ENCODE measurements around the gene FARP1. TPM values are rescaled to one million over a fixed set of nuclear protein-coding genes. Genes with fewer than 3 reads are reported as not detected.

FARP1 gene
- total and polyA plus RNA-seq, 2 of the 13 experiments (the other 11 are each of a cell fraction or from before 2014, with no cell fraction given) = 70.6 to 126 TPM

- TF ChIP-seq RFXANK (CRISPR knock-in tag; IDR thresholded peaks at IDR 0.05) = 0 out of 2 replicates have a peak, but pooled peaks have one; percentile 20
- TF ChIP-seq ZSCAN21 (CRISPR knock-in tag; IDR thresholded peaks at IDR 0.05; ENCODE audit: borderline replicate concordance) = no peak
- TF ChIP-seq AKNA (CRISPR knock-in tag; IDR thresholded peaks at IDR 0.05; ENCODE audit: borderline replicate concordance) = no peak
- TF ChIP-seq, protein P1, sequence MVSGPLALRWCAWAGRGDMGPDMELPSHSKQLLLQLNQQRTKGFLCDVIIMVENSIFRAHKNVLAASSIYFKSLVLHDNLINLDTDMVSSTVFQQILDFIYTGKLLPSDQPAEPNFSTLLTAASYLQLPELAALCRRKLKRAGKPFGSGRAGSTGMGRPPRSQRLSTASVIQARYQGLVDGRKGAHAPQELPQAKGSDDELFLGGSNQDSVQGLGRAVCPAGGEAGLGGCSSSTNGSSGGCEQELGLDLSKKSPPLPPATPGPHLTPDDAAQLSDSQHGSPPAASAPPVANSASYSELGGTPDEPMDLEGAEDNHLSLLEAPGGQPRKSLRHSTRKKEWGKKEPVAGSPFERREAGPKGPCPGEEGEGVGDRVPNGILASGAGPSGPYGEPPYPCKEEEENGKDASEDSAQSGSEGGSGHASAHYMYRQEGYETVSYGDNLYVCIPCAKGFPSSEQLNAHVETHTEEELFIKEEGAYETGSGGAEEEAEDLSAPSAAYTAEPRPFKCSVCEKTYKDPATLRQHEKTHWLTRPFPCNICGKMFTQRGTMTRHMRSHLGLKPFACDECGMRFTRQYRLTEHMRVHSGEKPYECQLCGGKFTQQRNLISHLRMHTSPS (CRISPR knock-in tag; IDR thresholded peaks at IDR 0.05; ENCODE audit: low read depth) = no peak
- TF ChIP-seq ZIK1 (CRISPR knock-in tag; IDR thresholded peaks at IDR 0.05; ENCODE audit: borderline replicate concordance, low read depth) = no peak
- TF ChIP-seq ATF3 (CRISPR knock-in tag; IDR thresholded peaks at IDR 0.05) = peak; percentile 88
- TF ChIP-seq ZBTB8A (CRISPR knock-in tag; IDR thresholded peaks at IDR 0.05; ENCODE audit: borderline replicate concordance, low read depth) = no peak
- TF ChIP-seq AGO2 (optimal IDR thresholded peaks at IDR 0.05; ENCODE audit: low read depth, low read length) = no peak
- TF ChIP-seq, protein P2, sequence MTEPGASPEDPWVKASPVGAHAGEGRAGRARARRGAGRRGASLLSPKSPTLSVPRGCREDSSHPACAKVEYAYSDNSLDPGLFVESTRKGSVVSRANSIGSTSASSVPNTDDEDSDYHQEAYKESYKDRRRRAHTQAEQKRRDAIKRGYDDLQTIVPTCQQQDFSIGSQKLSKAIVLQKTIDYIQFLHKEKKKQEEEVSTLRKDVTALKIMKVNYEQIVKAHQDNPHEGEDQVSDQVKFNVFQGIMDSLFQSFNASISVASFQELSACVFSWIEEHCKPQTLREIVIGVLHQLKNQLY (CRISPR knock-in tag; IDR thresholded peaks at IDR 0.05) = no peak
- TF ChIP-seq ZUFSP (CRISPR knock-in tag; IDR thresholded peaks at IDR 0.05; ENCODE audit: borderline replicate concordance) = no peak
- TF ChIP-seq MZF1 (CRISPR knock-in tag; IDR thresholded peaks at IDR 0.05; ENCODE audit: borderline replicate concordance) = no peak
- no peak for TF ChIP-seq PBX2 (CRISPR knock-in tag; IDR thresholded peaks at IDR 0.05)
- TF ChIP-seq EZH2 (conservative IDR thresholded peaks at IDR 0.05; ENCODE audit: low read depth, low read length) = no peak
- no peak for TF ChIP-seq ZNF501 (CRISPR knock-in tag; IDR thresholded peaks at IDR 0.05)
- TF ChIP-seq HNRNPLL (IDR thresholded peaks at IDR 0.05; ENCODE audit: low read depth, low read length, poor library complexity, severe bottlenecking) = no peak
- no peak for TF ChIP-seq PLSCR1 (CRISPR knock-in tag; IDR thresholded peaks at IDR 0.05; ENCODE audit: borderline replicate concordance)
- no peak for TF ChIP-seq HHEX (CRISPR knock-in tag; IDR thresholded peaks at IDR 0.05)
Measured at GRCh38 chr13:98273067-98273823, 130.4 kb downstream of the FARP1 start (continued).

All from HepG2 (cell line).